IPS-NIHi11 (cell line): ENCODE data around the gene PRDM16.
A peak's percentile ranks its signal among the peaks of the same experiment; 100 is the strongest.

Source experiments
- DNase-seq: peaks from one replicate; pipeline ENCODE4 v3.0.0; 2012; ENCODE audit warnings: mixed read lengths, low spot score

The PRDM16 gene

DNA sequence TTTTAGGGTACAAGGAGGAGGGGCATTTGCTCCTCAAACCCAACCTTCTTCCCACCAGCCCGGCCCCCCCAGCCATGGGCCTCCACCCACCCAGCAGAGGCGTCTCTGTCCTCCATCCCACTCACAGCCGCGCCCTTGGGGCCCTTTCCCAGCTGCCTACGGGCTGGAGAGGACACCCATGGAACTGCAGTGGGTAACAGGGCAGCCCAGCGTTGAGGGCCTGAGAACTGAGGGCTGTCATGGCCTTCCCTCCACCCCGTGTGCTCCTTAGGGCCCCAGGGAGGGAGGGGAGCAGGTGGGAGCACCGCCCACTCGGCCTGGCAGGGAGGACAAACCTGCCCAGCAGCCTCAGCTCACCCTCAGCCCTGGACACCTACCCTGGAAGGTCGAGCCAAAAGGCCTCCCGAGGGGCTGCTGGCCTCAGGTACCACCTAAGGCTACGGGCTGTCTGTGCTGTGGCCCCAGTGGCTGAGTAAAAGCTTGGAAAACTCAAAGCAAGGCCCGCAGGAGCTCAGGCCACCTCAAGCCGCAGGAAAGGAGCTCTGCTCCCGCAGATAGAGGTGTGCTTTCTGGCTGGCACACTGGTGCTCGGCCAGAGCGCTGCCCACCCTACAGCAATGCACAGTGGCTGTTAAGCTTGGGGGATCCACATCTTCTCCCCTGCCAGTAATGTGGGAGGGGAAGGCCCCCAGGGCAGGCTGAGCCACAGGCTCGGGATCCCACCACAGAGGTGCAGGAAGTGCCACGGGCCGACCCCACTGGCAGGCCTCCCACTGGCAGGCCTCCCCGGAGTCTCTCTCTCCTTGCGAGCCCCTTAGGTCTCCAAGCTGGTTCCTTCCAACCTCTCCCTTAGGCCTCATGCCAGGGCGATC lies 383.2 kb downstream of the PRDM16 start:
- DNase-seq: no peak

DNA sequence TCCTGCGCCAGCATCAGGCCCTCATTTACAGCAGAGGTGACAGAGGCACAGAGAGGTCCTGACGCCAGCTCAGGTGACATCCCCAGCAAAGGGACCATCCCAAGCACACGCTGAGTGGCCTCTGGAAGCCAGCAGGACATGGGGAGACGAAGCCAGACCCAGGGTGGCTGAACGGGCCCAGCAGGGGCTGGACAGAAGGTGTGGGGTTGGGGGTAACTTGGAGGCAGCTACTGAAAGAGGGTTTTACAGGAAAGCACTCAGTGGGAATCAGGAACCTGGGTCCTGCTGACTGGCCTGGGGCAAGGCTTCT lies 383.8 kb downstream of the PRDM16 start:
- DNase-seq: no peak

DNA sequence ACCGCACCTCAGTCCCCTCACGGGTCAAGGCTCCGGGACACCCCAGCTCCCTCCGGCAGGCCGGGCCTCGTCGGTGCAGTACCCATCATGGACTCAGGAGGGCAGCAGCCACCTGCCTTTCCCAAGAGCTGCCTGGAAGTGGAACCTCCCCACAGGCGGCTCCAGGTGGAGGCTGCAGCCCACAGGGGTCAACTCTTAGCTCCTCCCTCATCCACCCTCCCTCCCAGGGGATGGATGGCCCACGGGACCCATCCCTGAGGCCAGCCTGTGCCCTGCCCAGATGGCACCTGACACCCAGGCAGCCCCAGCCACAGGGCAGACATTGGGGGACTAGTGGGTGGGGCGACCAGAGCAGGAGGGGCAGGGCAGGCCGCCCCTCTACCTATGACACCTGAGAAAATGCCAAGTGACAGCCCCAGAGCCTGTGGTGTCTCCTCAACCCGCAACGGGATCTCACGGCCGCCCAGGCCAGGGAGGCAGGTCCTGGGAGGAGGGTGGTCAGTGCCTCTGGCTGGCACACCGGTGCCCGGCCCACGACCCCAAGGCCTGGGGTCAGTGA lies 384.3 kb downstream of the PRDM16 start:
- peak; percentile 96 for DNase-seq

DNA sequence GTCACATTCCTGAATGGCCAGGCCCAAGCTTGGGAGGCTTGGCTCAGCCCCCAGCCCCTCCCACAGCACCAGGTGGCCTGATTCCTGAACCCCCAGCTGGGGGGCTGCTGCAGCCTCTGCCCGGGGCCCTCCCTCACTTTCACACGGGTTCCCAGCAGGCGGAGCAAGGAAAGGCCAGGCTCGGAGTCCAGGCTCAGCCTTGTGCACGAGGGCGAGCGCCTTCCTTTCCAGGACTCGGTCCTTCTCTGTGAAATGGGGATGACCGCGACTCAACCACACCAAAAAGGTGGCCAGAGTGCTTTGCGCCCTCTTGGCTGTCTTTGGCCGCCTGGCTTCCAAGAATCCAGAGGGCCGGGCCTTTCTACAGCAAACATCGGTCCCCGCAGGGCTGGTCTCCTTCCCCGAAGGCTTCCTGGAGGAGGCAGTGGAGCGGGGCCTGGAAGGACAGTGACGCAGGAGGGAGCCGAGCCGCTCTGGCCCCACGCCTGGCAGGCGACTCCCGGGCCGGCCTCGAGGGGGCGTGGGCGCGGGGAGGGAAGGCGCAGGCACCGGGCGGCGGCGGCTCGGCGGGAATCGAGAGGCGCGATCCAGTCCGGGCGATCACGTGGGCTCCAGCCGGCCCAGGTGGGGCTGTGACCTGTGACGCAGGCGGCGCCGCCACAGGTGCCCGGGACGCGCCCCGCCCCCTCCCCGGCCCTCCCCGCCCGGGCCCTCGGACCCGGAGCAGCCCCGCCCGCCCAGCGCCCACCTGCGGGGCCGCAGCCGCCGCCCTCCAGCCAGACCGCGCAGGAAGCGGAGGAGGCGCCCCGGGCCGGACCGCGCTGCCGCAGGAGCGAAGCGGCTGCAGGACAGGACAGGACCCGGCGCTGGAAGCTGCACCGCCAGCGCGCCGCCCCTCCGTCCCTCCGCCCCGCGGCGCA lies 385.1 kb downstream of the PRDM16 start, which contains the start of gene ARHGEF16:
Gene ARHGEF16, plus strand, starts transcription at position 775 of the 920 bp plus-strand sequence. CDS start 8,420 bp downstream, outside the sequence.
- peak; percentile 94 for DNase-seq

DNA sequence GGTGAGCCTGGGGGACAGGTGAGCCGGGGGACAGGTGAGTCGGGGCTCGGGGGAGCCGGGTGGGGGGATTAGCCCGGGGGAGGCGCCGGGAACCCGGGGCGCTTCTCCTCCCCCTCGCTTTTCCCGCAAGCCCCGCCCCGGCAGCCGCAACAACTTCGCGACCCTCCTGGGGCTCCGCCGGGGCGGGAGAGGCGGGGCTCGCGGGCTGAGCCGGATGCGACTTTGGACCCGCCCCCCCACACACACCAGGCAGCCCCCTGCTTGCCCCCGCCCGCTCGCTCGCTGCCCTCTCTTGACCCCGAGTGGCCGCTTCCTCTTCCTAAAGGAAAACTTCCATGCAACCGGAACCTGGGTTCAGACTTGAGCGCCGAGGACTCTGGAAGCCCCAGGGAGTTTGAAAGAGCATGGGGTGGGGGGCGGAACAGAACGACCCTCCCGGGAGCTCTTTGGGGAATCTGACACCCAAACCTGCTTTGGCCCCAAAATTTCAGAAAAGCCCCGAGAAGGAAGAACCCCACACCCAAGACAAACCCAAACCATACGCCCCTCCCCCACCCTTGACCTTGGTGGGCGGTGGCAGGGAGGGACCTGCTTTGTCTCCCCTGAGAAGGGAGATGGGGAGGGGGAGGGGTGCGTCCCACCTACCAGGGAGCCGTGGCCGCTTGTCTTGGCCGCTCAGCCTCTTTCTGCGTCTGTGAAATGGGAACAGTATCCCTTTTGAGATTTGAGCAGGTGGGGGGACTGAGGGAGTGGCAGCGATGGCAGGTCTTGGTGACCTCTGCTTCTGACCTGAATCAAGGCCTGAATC lies 386.0 kb downstream of the PRDM16 start:
- DNase-seq: peak; percentile 88

DNA sequence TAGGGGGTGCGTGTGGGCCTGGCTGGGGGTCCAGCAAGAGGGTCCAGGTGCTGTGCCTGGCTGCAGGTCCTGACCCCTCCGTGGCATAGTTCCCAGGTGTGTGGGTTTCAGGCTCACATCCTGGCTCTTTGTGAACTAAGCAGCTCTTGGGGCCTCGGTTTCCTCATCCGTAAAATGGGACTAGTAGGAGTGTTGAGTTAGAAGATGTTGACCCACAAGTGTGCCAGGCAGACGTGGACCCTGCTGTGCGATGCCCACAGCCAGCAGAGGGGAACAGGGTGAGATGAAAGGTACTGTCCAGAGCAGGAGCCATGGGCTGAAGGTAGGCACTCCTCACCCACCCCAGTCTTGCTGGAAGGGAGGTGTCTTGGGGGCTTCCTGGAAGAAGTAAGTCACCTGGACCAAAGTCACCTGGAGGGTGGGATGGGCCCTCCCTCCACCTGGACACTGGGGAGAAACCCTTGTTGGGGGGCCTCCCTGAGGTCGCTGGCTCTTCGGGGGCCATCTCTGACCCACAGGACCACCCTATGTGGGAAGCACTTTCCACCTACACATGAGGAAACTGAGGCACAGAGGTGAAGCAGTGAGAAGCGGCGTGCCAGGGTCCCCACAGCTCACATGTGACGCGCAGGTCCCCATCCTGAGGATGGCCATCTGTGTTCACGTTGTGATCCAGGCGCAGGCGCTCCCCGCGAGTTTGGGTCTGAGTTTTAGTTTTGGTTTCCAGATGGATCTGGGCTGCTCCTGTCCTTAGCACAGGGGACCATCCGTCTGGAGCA lies 386.9 kb downstream of the PRDM16 start:
- DNase-seq: no peak

DNA sequence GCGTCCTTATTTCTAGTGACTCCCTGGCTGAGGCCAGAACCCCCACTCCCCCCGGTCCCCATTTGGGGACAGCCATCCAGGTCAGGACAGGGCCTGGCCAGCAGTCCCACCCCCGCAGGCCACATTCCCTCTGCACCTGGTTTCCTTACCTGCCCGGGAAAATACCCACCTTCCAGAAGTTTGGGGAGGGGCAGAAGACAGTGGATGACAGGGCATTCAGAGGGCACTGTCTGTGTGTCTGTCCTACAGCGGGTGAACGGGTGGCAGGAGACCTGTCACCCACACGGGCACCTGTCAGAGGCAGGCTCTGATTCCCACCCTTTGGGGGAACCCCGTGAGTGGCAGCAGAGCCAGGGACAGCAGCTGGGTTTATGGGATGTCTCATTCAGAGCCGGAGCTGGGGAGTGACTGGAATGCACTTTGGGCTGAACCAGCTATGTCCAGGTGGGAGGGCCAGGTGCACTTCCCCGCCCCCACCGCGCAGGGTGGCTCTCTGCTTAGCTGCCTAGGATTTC lies 387.5 kb downstream of the PRDM16 start:
- no peak for DNase-seq

DNA sequence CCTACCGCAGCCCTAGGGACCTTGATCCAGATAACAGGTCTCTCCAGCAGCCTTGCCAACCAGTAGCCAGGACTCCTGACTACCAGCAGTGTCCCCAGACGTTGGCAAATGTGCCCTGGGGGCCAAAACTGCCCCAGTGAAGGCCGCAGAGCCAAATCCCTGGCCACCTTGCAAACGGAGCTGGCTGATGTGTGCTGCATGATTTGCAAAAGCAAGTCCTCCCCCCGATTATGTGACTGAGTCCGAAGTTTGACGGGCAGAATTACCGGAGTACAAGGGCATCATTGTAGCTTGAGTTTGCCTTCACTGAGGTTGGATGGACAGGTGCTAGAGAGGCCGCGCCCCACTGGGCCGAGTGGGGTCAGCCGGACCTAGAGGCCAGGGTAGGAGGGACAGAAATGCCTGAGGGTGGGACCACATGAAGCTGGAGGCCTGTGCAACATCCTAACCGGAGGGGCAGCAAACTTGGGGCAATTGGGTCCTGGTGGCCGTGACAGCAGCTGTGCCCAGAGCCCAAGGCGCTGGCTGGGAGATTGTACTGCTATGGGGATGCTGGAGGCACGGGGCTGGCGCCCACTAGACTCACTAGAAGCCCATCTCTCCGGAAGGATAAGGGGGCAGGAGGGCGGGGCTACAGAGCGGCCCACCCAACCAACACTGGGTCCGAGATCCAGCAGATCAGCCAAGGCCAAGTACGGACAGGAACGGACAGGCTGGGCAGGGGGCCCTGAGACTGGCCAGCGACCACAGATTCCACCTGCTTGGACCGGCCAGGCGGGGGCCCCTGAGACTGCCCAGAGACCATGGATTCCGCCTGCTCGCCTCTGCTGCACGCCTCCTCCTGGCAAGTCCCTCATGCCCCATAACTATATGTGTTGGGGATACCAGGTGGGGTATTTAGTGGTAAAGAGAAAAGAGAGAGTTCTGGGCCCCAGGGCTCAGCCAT lies 388.2 kb downstream of the PRDM16 start:
- DNase-seq: no peak

DNA sequence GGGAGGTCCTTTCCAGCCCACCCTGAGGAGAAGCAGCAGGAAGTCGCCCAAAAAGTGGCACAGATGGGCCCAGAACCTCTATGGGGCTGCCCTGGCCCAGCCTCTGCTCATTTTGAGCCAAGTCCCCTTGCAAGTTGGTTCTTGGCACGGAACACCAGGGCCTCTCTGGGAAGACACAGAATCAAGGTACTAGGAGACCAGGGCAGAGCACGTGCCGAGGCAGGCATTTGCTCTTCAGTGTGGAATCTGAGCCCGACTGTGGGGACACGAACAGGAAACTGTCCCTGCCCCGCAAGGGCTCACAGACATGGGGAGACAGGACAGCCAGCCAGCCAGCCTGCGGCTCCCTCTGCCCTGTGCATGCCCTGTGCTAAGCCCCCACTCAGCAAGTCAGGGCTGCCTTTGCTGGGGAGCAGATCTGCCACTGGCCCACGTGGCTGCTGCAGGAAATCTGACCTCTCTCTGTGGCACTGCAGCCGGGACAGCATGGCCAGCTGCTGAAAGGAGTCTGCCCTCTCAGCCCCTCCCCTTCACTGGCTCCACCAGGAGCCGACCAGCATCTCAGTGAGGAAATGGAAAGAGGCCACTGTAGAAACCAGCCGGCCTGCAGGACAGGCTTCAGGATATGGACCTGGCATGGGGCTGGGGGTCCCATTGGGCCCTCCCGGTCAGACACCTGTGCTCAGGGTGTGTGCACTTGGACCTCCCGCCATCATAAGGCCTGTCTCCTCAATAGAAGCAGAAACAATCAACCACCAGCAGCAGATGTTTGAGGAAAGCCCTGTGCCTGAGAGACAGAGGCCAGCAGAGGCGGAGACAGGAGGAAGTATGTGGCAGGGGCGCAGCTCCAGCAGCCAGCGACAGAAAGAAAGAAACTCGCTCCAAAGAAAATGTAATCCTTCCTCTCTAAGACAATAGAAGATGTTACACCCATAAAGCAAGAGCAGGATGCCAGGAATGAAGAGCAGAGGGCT lies 389.2 kb downstream of the PRDM16 start:
- no peak for DNase-seq

DNA sequence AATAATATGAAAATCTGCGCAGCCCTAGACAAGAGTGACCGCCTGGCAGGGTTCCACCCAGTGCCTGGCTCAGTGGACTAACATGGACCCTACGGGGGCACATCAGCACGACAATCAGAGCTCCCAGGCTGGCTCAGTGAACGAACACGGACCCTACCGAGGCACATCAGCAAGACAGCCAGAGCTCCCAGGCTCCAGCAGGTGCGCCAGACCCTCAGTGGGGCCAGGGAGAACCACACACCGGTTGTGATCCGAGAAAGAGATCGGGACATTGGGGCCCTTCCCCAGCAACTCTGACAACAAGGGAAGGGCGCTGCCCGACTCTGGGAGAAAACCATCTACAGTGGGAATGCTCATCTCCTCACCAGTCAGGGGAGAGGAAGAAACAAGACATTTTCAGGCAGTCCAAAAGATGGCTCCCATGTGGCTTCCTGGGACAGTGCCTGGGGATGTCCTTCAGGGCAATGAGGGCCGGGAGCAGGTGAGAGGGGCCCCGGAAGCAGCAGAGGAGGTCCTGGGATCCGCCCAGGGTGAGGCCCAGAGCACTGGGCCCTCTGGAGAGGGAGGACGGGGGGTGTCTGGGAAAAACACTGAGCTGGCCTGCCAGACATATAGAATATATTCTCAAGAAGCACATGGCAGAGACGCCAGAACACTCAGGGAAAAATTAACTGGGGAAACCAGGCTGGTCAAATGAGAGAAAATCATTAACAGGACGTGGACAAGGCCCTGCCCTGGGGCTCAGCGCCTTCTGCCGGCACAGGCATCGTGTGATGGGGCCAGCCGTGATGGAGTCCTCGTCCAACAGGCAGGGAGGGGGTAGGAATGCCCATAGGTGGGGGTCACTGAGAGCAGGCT lies 390.3 kb downstream of the PRDM16 start:
- no peak for DNase-seq

DNA sequence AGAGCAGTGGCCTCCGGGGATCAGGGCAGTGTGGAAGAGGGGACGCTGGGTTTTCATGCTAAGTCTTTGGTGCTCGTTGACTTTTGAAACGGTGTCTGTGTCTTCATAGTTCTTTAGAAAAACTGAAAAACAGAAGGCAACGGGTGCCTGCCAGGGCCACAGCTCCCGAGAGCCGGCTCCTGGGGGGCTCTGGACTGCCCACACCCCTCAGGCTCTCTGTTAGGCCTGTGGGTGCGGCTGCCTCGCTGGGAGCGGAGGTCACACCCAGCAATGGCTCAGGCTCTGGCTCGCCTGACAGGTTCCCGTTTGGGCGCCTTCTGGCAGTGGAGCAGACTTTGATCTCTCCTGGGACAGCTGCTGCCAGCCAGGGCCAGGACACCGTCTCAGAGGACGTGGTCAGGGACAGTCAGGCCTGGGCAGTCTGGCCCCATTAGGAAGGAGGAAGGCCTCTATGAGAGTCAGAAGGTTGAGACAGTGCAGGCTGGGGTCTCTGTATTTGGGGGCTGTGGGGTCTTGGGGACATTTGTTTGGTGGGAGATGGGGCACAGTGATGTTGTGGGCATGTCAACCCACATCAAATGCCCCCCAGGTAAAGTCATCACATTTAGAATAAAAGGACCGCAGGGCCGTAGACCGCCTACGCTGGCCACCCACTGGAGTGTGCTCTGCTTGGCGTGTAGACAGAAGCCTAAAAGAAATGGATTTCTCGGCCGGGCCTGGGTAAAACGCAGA lies 391.1 kb downstream of the PRDM16 start:
- no peak for DNase-seq

DNA sequence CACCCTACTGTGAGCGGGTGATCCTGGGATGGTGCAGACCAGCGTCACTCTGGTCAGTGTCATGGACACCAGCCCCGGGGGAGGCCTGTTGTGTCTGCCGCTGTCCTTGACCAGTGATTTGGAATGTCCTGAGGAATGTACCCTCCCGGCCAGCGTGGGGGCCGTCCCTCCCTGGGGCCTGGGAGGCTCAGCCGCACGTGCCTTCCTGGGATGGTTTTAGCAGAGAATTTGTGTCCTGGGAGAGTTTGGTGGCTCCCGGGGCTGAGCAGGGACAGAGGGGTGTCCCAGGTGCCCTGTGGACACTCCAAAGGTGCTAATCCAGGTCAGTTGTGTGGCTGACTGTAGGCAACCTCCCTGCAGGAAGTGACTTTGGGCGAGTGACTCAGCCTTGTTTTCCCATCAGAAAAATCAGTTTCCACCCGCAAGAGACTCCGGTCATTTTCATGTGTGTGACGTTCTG lies 391.7 kb downstream of the PRDM16 start:
- no peak for DNase-seq

DNA sequence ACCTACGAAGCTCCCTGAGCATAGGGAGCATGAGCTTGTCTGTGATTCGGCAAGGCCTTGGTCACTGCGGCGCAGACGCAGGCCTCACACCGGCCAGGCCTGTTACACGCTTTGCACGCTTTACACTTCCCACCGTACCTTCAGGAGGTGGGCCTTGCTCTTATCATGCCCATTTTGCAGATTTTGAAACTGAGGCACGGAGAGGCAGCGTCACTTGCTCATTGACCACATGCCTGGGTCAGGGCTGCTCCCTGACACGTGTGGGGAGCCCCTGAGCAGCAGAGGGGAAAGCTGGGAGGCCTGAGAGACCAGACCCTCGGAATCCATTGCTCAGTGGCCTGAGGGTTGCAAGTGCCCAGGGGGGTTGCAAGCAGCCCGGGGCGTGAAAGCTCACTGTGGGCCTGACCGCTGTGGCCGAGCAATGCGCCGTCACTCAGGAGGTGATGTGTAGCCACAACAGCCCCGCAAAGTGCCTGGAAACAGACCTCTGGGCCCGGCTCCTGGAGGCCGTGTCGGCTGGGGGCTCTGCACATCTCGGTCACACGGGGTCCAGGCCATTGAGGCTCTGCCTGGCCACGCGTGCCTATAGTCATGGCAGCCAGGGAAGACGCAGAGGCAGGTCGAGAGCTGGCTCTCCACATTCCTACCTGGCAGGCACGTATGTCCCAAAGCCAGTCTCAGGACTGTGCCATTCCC lies 392.4 kb downstream of the PRDM16 start:
- no peak for DNase-seq

DNA sequence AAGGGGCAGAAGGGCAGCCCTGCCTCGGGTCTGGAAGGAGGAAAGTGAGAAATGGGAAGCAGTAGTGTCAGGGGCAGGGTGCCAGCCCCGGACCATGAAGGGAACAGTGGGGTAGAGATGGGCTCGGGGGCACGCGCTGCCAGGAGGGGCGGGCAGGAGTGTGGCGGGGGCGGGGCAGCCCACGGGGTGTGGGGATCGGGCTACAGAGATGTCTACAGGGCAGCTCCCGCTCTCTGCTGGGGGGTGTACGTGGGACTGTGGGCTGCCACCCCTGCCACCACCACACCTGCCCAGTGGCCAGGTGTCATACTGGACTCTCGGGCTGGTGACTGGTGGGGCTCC lies 392.9 kb downstream of the PRDM16 start:
- no peak for DNase-seq

DNA sequence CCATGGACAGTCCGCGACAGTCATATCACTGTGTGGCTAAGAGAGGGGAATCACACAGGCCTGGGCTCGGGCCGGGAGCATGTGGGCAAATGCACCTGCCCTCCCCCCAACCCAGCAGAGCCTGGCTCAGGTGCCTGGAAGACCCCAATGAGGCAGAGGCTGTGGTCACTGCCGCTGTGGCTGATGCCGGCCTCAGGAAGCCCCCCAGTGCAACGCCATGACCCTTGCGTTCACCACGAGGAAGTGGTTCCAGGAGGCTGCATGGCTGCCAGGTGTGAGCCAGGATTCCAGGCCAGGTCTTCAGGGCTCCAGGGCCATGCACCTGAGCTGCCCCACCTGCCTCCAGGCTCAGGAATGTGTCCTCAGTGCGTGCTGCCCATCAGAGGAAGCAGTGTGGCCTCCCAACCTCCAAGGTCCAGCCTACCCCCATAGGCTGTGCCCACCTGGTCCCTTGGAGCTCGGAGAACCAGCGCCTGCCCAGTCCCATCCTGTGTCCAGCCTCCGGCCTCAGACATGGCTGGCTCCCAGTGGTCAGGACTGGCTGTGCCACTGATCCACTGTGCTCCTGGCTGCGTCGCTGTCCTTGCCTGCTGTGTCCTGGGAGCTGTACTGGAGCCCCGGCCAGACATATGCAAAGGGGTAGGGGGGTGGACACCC lies 393.5 kb downstream of the PRDM16 start:
- no peak for DNase-seq

DNA sequence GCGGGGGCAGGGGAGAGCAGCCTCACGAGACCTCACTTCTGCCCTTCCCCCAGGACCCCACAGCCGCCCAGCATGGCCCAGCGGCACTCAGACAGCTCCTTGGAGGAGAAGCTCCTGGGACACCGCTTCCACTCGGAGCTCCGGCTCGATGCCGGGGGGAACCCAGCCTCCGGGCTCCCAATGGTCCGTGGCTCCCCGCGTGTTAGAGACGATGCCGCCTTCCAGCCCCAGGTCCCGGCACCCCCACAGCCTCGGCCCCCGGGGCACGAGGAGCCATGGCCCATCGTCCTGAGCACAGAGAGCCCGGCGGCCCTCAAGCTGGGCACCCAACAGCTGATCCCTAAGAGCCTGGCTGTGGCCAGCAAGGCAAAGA lies 394.0 kb downstream of the PRDM16 start:
- DNase-seq: no peak
